H9 (cell line): ENCODE measurements around the gene TEX53. TPM values are rescaled to one million over a fixed set of nuclear protein-coding genes. Genes with fewer than 3 reads are reported as not detected.

ENCODE experiments used
- DNase-seq: peaks from one replicate; pipeline ENCODE4 v3.0.0-alpha.2; 2017
- H2AFZ ChIP-seq: one replicate; pipeline ENCODE4 v1.6.1; 2013; ENCODE audit warnings: mild to moderate bottlenecking, low read length, control low read depth, moderate library complexity
- H2AK5ac ChIP-seq: 2 replicates; pipeline ENCODE4 v1.6.1; 2013; ENCODE audit warnings: low read length, control low read depth, mixed read lengths; ENCODE audit not compliant: insufficient read length
- H2BK120ac ChIP-seq: one replicate; pipeline ENCODE4 v1.6.1; 2013; ENCODE audit warnings: low read depth, mild to moderate bottlenecking, low read length, control low read depth, inconsistent platforms; ENCODE audit not compliant: poor library complexity, severe bottlenecking
- H2BK12ac ChIP-seq: 2 replicates; pipeline ENCODE4 v1.6.1; 2013; ENCODE audit warnings: low read length, control low read depth, mixed read lengths, low read depth; ENCODE audit not compliant: insufficient read length
- H2BK15ac ChIP-seq: 2 replicates; pipeline ENCODE4 v1.6.1; 2013; ENCODE audit warnings: low read depth, low read length, control low read depth
- H2BK20ac ChIP-seq: one replicate; pipeline ENCODE4 v1.6.1; 2013; ENCODE audit warnings: low read depth, mild to moderate bottlenecking, low read length, control low read depth, inconsistent platforms; ENCODE audit not compliant: poor library complexity, severe bottlenecking
- H2BK5ac ChIP-seq: 2 replicates; pipeline ENCODE4 v1.6.1; 2013; ENCODE audit warnings: low read length, control low read depth, mixed read lengths; ENCODE audit not compliant: insufficient read length
- H3K14ac ChIP-seq: 2 replicates; pipeline ENCODE4 v1.6.1; 2013; ENCODE audit warnings: low read length, control low read depth; ENCODE audit not compliant: insufficient read depth
- H3K18ac ChIP-seq: 2 replicates; pipeline ENCODE4 v1.6.1; 2013; ENCODE audit warnings: low read depth, mild to moderate bottlenecking, mixed read lengths, low read length, control low read depth; ENCODE audit not compliant: insufficient read length
- H3K23ac ChIP-seq: 2 replicates; pipeline ENCODE4 v1.6.1; 2013; ENCODE audit warnings: low read length, control low read depth, mixed read lengths, low read depth; ENCODE audit not compliant: insufficient read length
- H3K23me2 ChIP-seq: 2 replicates; pipeline ENCODE4 v1.6.1; 2013; ENCODE audit warnings: low read depth, mild to moderate bottlenecking, mixed read lengths, low read length, control low read depth; ENCODE audit not compliant: insufficient read length, poor library complexity, severe bottlenecking
- H3K27ac ChIP-seq: 2 replicates; pipeline ENCODE4 v1.5.1; 2013; ENCODE audit warnings: low read length, control low read depth, mixed read lengths, low read depth; ENCODE audit not compliant: insufficient read length
- H3K27me3 ChIP-seq: 2 replicates; pipeline ENCODE4 v1.6.1; 2013; ENCODE audit warnings: low read length, control low read depth, inconsistent platforms; ENCODE audit not compliant: insufficient read depth
- H3K4ac ChIP-seq: 2 replicates; pipeline ENCODE4 v1.6.1; 2013; ENCODE audit warnings: low read depth, mild to moderate bottlenecking, control low read depth, inconsistent platforms, low read length, moderate library complexity
- H3K4me1 ChIP-seq: 2 replicates; pipeline ENCODE4 v1.6.1; 2013; ENCODE audit warnings: low read length, control low read depth, inconsistent platforms; ENCODE audit not compliant: insufficient read depth
- H3K4me2 ChIP-seq: 2 replicates; pipeline ENCODE4 v1.6.1; 2013; ENCODE audit warnings: low read length, control low read depth, mixed read lengths; ENCODE audit not compliant: insufficient read length, insufficient read depth
- H3K56ac ChIP-seq: 2 replicates; pipeline ENCODE4 v1.6.1; 2013; ENCODE audit warnings: low read depth, mild to moderate bottlenecking, mixed read lengths, low read length, control low read depth; ENCODE audit not compliant: insufficient read length
- H3K79me1 ChIP-seq: 2 replicates; pipeline ENCODE4 v1.6.1; 2013; ENCODE audit warnings: low read depth, mild to moderate bottlenecking, moderate library complexity, low read length, control low read depth, inconsistent platforms; ENCODE audit not compliant: insufficient read depth, poor library complexity, severe bottlenecking
- H3K79me2 ChIP-seq: 2 replicates; pipeline ENCODE4 v1.6.1; 2013; ENCODE audit warnings: low read length, control low read depth, inconsistent platforms; ENCODE audit not compliant: insufficient read depth
- H3K9ac ChIP-seq: 2 replicates; pipeline ENCODE4 v1.6.1; 2013; ENCODE audit warnings: low read length, control low read depth, mixed read lengths; ENCODE audit not compliant: insufficient read length; ENCODE audit errors: extremely low read depth
- H3K9me3 ChIP-seq: one replicate; pipeline ENCODE4 v1.6.1; 2013; ENCODE audit warnings: low read depth, low read length, inconsistent platforms; ENCODE audit not compliant: control insufficient read depth
- H3T11ph ChIP-seq: one replicate; pipeline ENCODE4 v1.6.1; 2013; ENCODE audit warnings: mild to moderate bottlenecking, low read length, control low read depth, inconsistent platforms
- H4K20me1 ChIP-seq: one replicate; pipeline ENCODE4 v1.6.1; 2013; ENCODE audit not compliant: control insufficient read depth, insufficient read length, insufficient read depth
- H4K5ac ChIP-seq: 2 replicates; pipeline ENCODE4 v1.6.1; 2013; ENCODE audit warnings: low read depth, mild to moderate bottlenecking, mixed read lengths, low read length, control low read depth; ENCODE audit not compliant: insufficient read length
- H4K8ac ChIP-seq: replicated peaks from 2 replicates; pipeline ENCODE4 v1.6.1; 2013; ENCODE audit warnings: low read length, control low read depth, mixed read lengths, low read depth; ENCODE audit not compliant: insufficient read length
- H4K91ac ChIP-seq: 2 replicates; pipeline ENCODE4 v1.6.1; 2013; ENCODE audit warnings: low read depth, mild to moderate bottlenecking, moderate library complexity, mixed read lengths, low read length, control low read depth; ENCODE audit not compliant: insufficient read length
- H3K27ac Mint-ChIP-seq, 3 experiments: 2 replicates in 2 of 3; 3 replicates in 1 of 3; pipeline ENCODE4 v1.8.0; 2020 to 2021; ENCODE audit warnings: mixed read lengths in 3 of 3, mild to moderate bottlenecking in 1 of 3, moderate library complexity in 1 of 3
- H3K27me3 Mint-ChIP-seq: 2 replicates; pipeline ENCODE4 v1.8.0; 2021; ENCODE audit warnings: low read depth, mild to moderate bottlenecking, moderate library complexity, mixed read lengths
- H3K36me3 Mint-ChIP-seq, 3 experiments: 2 replicates in 2 of 3; 3 replicates in 1 of 3; pipeline ENCODE4 v1.8.0; 2020 to 2021; ENCODE audit warnings: low read depth in 3 of 3, mixed read lengths in 3 of 3; ENCODE audit not compliant: insufficient read depth in 1 of 3
- H3K4me1 Mint-ChIP-seq, 2 experiments: 2 replicates each; pipeline ENCODE4 v1.8.0; 2020; ENCODE audit warnings: mixed read lengths in 2 of 2
- H3K4me3 Mint-ChIP-seq, 2 experiments: 2 replicates in 1 of 2; 3 replicates in 1 of 2; pipeline ENCODE4 v1.8.0; 2020 to 2021; ENCODE audit warnings: mild to moderate bottlenecking in 2 of 2, mixed read lengths in 2 of 2, moderate library complexity in 1 of 2
- H3K9me3 Mint-ChIP-seq, 2 experiments: 2 replicates in 1 of 2; 3 replicates in 1 of 2; pipeline ENCODE4 v1.8.0; 2020; ENCODE audit warnings: mild to moderate bottlenecking in 2 of 2, mixed read lengths in 2 of 2, moderate library complexity in 1 of 2
- WGBS: extraction: QIAGEN DNeasy Blood & Tissue Kit; methylation state at CpG from one replicate; pipeline ENCODE4 v1.1.7; 2013; ENCODE audit warnings: missing lambda C conversion rate, low lambda C conversion rate, mixed read lengths; ENCODE audit not compliant: insufficient read length; ENCODE audit errors: extremely low coverage; 5-methylcytosine and 5-hydroxymethylcytosine counted together
- total RNA-seq: library from RNA; stranded (reverse); gene quantifications from 2 replicates; pipeline ENCODE4 v1.2.1, GENCODE V29; 2021
- TF ChIP-seq, protein P1 (sequence below): fragments of 200-600 bp; sonication (generic); conservative IDR thresholded peaks from 3 replicates; pipeline ENCODE4 v1.8.0; 2021; ENCODE audit warnings: antibody characterized with exemption, mild to moderate bottlenecking

Gene TEX53
- total RNA-seq, 1 experiment from 2014 or later = not detected

DNA sequence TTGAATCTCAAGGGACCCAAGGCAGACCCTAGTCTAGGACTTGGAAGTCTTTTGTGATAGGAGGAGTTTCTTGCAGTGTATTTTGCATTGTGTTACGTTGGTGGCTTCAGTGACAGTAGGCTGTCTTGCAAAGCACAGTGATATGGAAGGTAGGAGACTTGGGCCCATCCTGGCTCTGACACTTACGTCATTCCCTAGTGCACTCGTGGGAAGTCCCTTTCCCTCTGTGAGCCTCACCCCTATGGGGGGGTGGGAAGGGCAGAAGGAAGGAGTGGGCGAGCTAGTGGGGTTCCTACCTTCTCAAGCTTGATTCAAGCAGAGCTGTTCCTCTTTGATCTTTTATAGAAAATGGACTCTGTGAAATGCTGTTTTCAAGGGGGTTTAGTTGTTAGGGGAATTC, 9.2 kb upstream of the TEX53 start:
- no peak overlapping the region for H3K4ac ChIP-seq
- Mint-ChIP-seq H3K4me1 (peaks cover 13 to 18% of the 10 kb centered on the region in 2 experiments), H3K36me3 (no peaks in the 10 kb centered on the region), H3K9me3 (no peaks in the 10 kb centered on the region), H3K27me3 (peaks cover 23% of the 10 kb centered on the region), H3K27ac (no peak overlapping the region), H3K4me3 (no peak overlapping the region)
- H2BK5ac ChIP-seq = no peak overlapping the region
- H3K56ac ChIP-seq = no peak overlapping the region
- H4K20me1 ChIP-seq = no peaks in the 10 kb centered on the region
- H3K23me2 ChIP-seq = no peaks in the 10 kb centered on the region
- TF ChIP-seq, protein P1, sequence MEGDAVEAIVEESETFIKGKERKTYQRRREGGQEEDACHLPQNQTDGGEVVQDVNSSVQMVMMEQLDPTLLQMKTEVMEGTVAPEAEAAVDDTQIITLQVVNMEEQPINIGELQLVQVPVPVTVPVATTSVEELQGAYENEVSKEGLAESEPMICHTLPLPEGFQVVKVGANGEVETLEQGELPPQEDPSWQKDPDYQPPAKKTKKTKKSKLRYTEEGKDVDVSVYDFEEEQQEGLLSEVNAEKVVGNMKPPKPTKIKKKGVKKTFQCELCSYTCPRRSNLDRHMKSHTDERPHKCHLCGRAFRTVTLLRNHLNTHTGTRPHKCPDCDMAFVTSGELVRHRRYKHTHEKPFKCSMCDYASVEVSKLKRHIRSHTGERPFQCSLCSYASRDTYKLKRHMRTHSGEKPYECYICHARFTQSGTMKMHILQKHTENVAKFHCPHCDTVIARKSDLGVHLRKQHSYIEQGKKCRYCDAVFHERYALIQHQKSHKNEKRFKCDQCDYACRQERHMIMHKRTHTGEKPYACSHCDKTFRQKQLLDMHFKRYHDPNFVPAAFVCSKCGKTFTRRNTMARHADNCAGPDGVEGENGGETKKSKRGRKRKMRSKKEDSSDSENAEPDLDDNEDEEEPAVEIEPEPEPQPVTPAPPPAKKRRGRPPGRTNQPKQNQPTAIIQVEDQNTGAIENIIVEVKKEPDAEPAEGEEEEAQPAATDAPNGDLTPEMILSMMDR = no peak
- no peak for DNase-seq
- no peak overlapping the region for H3K23ac ChIP-seq
- no peak overlapping the region for H2BK12ac ChIP-seq
- H3K9me3 ChIP-seq = no peaks in the 10 kb centered on the region
- H2BK120ac ChIP-seq = no peak overlapping the region
- H4K5ac ChIP-seq = no peak overlapping the region
- H2BK15ac ChIP-seq = no peak overlapping the region
- H3K27me3 ChIP-seq = no peaks in the 10 kb centered on the region
- no peak overlapping the region for H3K18ac ChIP-seq
- peaks cover 5% of the 10 kb centered on the region; the same call in 1 of the 2 replicates for H3K4me1 ChIP-seq
- H3K79me2 ChIP-seq = no peaks in the 10 kb centered on the region
- no peak overlapping the region for H2AK5ac ChIP-seq
- no peaks in the 10 kb centered on the region for H3K79me1 ChIP-seq
- H2AFZ ChIP-seq = no peak overlapping the region
- H3K27ac ChIP-seq = no peak overlapping the region
- H4K8ac ChIP-seq = no peak overlapping the region
- H3K4me2 ChIP-seq = no peak overlapping the region
- WGBS = no CpG with 5 or more reads among the region's 4 CpGs
- no peak overlapping the region for H2BK20ac ChIP-seq
- no peak overlapping the region for H3K14ac ChIP-seq
- H3K9ac ChIP-seq = no peak overlapping the region
- no peak overlapping the region for H3T11ph ChIP-seq
- H4K91ac ChIP-seq = no peak overlapping the region
